ENCODE data around the gene C16orf92.

GRCh38 chr16:30049871-30050270 is 26.9 kb downstream of the C16orf92 start:
- no peak for TF ChIP-seq CTCF (IDR thresholded peaks at IDR 0.05; ENCODE audit: insufficient read depth, low read depth, low read length)
- no peak for TF ChIP-seq EZH2 (IDR thresholded peaks at IDR 0.05; ENCODE audit: insufficient read depth, low read length)
